Nephron progenitor cell (in vitro differentiated cells): ENCODE data around the gene SUN3.
"Not testable (repeated sequence)": the region's sequence is repeated elsewhere in the genome, so short reads cannot be mapped to it uniquely, and the experiment has no call there.

ENCODE experiments used
- DNase-seq: peaks from one replicate; pipeline ENCODE4 v3.0.0; 2021
- H3K27ac Mint-ChIP-seq: 2 replicates; pipeline ENCODE4 v1.8.0; 2021; ENCODE audit warnings: mild to moderate bottlenecking, moderate library complexity, mixed read lengths
- H3K27me3 Mint-ChIP-seq: 2 replicates; pipeline ENCODE4 v1.8.0; 2021; ENCODE audit warnings: mild to moderate bottlenecking, low read depth, mixed read lengths; ENCODE audit not compliant: poor library complexity
- H3K36me3 Mint-ChIP-seq: 2 replicates; pipeline ENCODE4 v1.8.0; 2021; ENCODE audit warnings: low read depth, mixed read lengths
- H3K4me1 Mint-ChIP-seq: 2 replicates; pipeline ENCODE4 v1.8.0; 2021; ENCODE audit warnings: mixed read lengths
- H3K4me3 Mint-ChIP-seq: 2 replicates; pipeline ENCODE4 v1.8.0; 2021; ENCODE audit warnings: mild to moderate bottlenecking, moderate library complexity, mixed read lengths
- H3K9me3 Mint-ChIP-seq: 2 replicates; pipeline ENCODE4 v1.8.0; 2021; ENCODE audit warnings: mild to moderate bottlenecking, moderate library complexity, mixed read lengths
- TF ChIP-seq, protein P1 (sequence below): fragments of 200-600 bp; sonication (generic); IDR thresholded peaks from 2 replicates; pipeline ENCODE4 v1.5.0; 2021; ENCODE audit warnings: antibody characterized with exemption

The SUN3 gene

DNA sequence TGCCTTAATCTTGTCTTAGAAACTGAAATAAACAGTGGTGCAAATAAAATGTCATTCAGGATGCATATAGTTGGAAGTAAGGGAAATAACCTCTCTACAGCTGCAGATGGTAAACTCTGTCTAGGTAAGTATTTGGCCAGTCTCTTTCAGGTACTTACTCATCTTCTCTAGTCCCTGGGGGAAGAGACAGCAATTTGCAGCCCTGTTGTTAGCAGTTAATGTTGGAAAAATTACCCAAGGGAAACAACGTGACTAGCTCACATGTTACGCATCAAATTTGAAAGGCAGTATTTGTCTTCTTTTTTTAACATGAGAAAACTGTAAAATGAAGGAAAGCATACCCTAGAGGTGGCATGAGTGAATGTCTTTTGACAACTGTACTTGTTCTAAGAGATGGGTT, 46.3 kb downstream of the SUN3 start:
- Mint-ChIP-seq H3K4me1 (peaks cover 25% of the 10 kb centered on the region), H3K36me3 (peaks cover 9% of the 10 kb centered on the region), H3K4me3 (no peak overlapping the region), H3K27ac (no peak overlapping the region), H3K9me3 (peaks cover 7% of the 10 kb centered on the region), H3K27me3 (peaks cover 3% of the 10 kb centered on the region)
- no peak for DNase-seq
- TF ChIP-seq, protein P1, sequence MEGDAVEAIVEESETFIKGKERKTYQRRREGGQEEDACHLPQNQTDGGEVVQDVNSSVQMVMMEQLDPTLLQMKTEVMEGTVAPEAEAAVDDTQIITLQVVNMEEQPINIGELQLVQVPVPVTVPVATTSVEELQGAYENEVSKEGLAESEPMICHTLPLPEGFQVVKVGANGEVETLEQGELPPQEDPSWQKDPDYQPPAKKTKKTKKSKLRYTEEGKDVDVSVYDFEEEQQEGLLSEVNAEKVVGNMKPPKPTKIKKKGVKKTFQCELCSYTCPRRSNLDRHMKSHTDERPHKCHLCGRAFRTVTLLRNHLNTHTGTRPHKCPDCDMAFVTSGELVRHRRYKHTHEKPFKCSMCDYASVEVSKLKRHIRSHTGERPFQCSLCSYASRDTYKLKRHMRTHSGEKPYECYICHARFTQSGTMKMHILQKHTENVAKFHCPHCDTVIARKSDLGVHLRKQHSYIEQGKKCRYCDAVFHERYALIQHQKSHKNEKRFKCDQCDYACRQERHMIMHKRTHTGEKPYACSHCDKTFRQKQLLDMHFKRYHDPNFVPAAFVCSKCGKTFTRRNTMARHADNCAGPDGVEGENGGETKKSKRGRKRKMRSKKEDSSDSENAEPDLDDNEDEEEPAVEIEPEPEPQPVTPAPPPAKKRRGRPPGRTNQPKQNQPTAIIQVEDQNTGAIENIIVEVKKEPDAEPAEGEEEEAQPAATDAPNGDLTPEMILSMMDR, result no peak

GRCh38 chr7:47980648-47981047, 48.3 kb downstream of the SUN3 start:
- H3K4me3 Mint-ChIP-seq, DNase-seq, H3K27ac Mint-ChIP-seq, H3K27me3 Mint-ChIP-seq, H3K9me3 Mint-ChIP-seq: not testable (repeated sequence)
- H3K4me1 Mint-ChIP-seq, result peaks cover 34% of the 10 kb centered on the region
- peaks cover 29% of the 10 kb centered on the region for H3K36me3 Mint-ChIP-seq

DNA sequence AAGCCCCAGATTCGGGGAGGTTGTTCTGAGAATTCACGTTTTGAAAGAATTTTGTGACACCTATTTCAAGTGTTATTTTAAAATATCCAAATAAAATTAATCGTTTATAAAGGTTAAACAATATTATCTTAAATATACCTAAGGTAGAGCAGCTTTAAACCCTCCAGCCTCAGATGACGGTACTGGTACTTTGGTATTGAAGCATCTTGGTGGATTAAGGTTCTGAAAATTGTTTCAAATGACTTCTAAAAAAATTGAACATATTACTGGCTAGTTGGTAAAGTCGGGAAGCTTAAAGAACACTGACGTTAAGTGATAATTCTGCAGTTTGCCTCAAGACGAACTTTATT, 49.1 kb downstream of the SUN3 start:
- Mint-ChIP-seq H3K27me3 (no peaks in the 10 kb centered on the region), H3K4me1 (peaks cover 34% of the 10 kb centered on the region), H3K9me3 (peaks cover 7% of the 10 kb centered on the region), H3K4me3 (peak overlapping the region; percentile 93), H3K27ac (peak overlapping the region; percentile 99), H3K36me3 (peaks cover 35% of the 10 kb centered on the region)
- DNase-seq, result no peak
- TF ChIP-seq, protein P1, result no peak

- peak; percentile 93 for DNase-seq
- H3K27me3 Mint-ChIP-seq, result no peaks in the 10 kb centered on the region
- peaks cover 7% of the 10 kb centered on the region for H3K9me3 Mint-ChIP-seq
- H3K4me3 Mint-ChIP-seq, result peak within 1 kb of the TSS; percentile 93
- TF ChIP-seq, protein P1, result no peak
- peaks cover 40% of the 10 kb centered on the region for H3K36me3 Mint-ChIP-seq
- peaks cover 34% of the 10 kb centered on the region for H3K4me1 Mint-ChIP-seq
- peak within 1 kb of the TSS; percentile 99 for H3K27ac Mint-ChIP-seq
Observed at GRCh38 chr7:47979145-47979831, 49.6 kb downstream of the SUN3 start, which contains the start of gene HUS1. TSS of gene HUS1 (minus strand) at chr7:47979615. CDS start at chr7:47979519, 96 bp downstream.

DNA sequence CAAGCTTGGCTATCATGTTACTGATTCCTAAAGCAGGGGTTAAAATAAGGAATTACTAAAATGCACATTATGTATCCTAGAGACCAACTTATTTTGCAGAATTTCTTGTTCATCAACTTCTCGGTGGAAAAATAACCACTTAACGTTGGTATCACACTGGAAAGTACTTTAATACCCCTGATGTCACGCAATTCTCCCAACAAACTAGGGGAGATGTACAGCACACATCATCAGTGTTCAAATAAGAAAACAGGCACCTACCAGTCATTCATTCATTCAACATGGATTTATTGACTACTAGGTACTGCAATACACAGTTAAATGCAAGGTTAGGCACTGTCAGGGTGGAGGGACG, 50.1 kb downstream of the SUN3 start:
- Mint-ChIP-seq H3K27ac (peak overlapping the region; percentile 99), H3K36me3 (peaks cover 45% of the 10 kb centered on the region), H3K9me3 (peaks cover 7% of the 10 kb centered on the region), H3K27me3 (no peaks in the 10 kb centered on the region), H3K4me3 (peak overlapping the region; percentile 93), H3K4me1 (peaks cover 34% of the 10 kb centered on the region)
- no peak for DNase-seq
- TF ChIP-seq, protein P1, result no peak

DNA sequence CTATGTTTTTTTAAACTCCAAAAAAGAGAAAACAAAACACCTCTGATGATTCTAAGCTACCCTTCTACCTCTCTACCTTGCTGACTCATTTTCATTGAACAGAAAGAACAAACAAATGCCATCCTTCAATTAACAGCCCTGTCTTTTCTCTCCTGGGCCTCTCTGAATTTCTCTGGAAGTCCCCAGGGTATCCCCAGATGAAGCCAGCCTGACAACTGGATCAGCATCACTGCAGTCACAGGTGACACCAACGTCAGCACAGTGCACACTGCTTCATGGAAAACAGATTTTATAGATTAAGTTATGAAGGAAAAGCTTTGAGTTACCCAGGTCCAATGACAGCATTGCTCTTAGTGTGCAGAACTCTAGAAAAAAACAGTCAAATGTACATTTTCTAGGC, 55.2 kb downstream of the SUN3 start:
- H3K4me1 Mint-ChIP-seq, result peaks cover 39% of the 10 kb centered on the region
- TF ChIP-seq, protein P1, result no peak
- no peak overlapping the region for H3K4me3 Mint-ChIP-seq
- no peaks in the 10 kb centered on the region for H3K9me3 Mint-ChIP-seq
- no peak overlapping the region for H3K27ac Mint-ChIP-seq
- peaks cover 4% of the 10 kb centered on the region for H3K27me3 Mint-ChIP-seq
- peaks cover 92% of the 10 kb centered on the region for H3K36me3 Mint-ChIP-seq
- no peak for DNase-seq
